ENCODE data around the gene CACNB1.

- TF ChIP-seq CTCF (IDR thresholded peaks at IDR 0.05) (no peak), ZFX (IDR thresholded peaks at IDR 0.05; ENCODE audit: borderline replicate concordance) (no peak)
Observed at GRCh38 chr17:39125143-39125875, 72.2 kb downstream of the CACNB1 start.

Measured in 22Rv1 (cell line).